AG04450 (cell line): ENCODE results near the gene TMEM181. TPM values are rescaled to one million over a fixed set of nuclear protein-coding genes. Genes with fewer than 3 reads are reported as not detected.
A peak's percentile ranks its signal among the peaks of the same experiment; 100 is the strongest.

ENCODE experiments used
- CTCF ChIA-PET: fragments of 300-600, 350-600 bp; formaldehyde crosslinking; extraction: SDS; loops from one replicate; lab custom pipeline; 2022; ENCODE audit warnings: antibody characterized with exemption, inconsistent platforms; lab: Charles Lee
- POLR2A ChIA-PET: fragments of 350-600 bp; formaldehyde crosslinking; extraction: SDS; loops from one replicate; lab custom pipeline; 2021; ENCODE audit warnings: antibody characterized with exemption, inconsistent platforms; lab: Yijun Ruan, JAX
- DNase-seq: peaks from one replicate; pipeline ENCODE4 v3.0.0-alpha.2; 2011; ENCODE audit warnings: low read depth, low spot score
- H3K27ac ChIP-seq: one replicate; pipeline ENCODE4 v1.5.1; 2012; ENCODE audit warnings: low read depth, low read length, control low read depth
- H3K27me3 ChIP-seq: one replicate; pipeline ENCODE4 v1.6.0; 2012; ENCODE audit warnings: low read length; ENCODE audit not compliant: control insufficient read depth, insufficient read depth
- H3K4me3 ChIP-seq: 2 replicates; pipeline ENCODE4 v1.5.1; 2011; ENCODE audit warnings: mild to moderate bottlenecking, low read depth, low read length, control low read depth
- H3K9me3 ChIP-seq: 2 replicates; pipeline ENCODE4 v1.5.1; 2012; ENCODE audit warnings: low read length; ENCODE audit not compliant: control insufficient read depth, insufficient read depth
- CTCF ChIP-seq: IDR thresholded peaks from 2 replicates; pipeline ENCODE4 v1.5.1; 2011; ENCODE audit warnings: low read depth, low read length, control low read depth, inconsistent platforms
- polyA plus RNA-seq: library from polyadenylated mRNA; depleted of rRNA; stranded (reverse); fragments of >200 nt; gene quantifications from 2 replicates; pipeline ENCODE4 v1.2.3, GENCODE V29; 2011

TMEM181 gene
- polyA plus RNA-seq, 1 experiment: 44.1 TPM

GRCh38 chr6:158593670-158594069, 33.8 kb downstream of the TMEM181 start:
- POLR2A ChIA-PET: no interaction called here
- H3K4me3 ChIP-seq: no peak overlapping the region
- no peaks in the 10 kb centered on the region for H3K9me3 ChIP-seq
- no peak for DNase-seq
- CTCF ChIA-PET: interaction anchor here (1.1 to 2.1 kb wide), 2 partner anchors 10 to 372 kb away, joined by 4 to 7 read pairs; no protein-coding TSS in a partner anchor
- H3K27me3 ChIP-seq: no peaks in the 10 kb centered on the region
- no peak overlapping the region for H3K27ac ChIP-seq
- TF ChIP-seq CTCF: no peak

GRCh38 chr6:158595223-158595622, 35.3 kb downstream of the TMEM181 start:
- DNase-seq: no peak
- POLR2A ChIA-PET: no interaction called here
- H3K27ac ChIP-seq: no peak overlapping the region
- no peak overlapping the region for H3K4me3 ChIP-seq
- H3K27me3 ChIP-seq: no peaks in the 10 kb centered on the region
- peak; percentile 40 for TF ChIP-seq CTCF
- CTCF ChIA-PET: interaction anchor here (0.5 to 2.9 kb wide), 6 partner anchors 8 to 381 kb away, joined by 3 to 13 read pairs (median 6); no protein-coding TSS in a partner anchor
- H3K9me3 ChIP-seq: no peaks in the 10 kb centered on the region

GRCh38 chr6:158596861-158597260, 37.0 kb downstream of the TMEM181 start:
- ChIA-PET CTCF (interaction anchor here (1.8 to 2.9 kb wide), 3 partner anchors 9 to 382 kb away, joined by 6 to 13 read pairs (median 8); no protein-coding TSS in a partner anchor), POLR2A (no interaction called here)
- Histone ChIP-seq H3K4me3 (no peak overlapping the region), H3K9me3 (no peaks in the 10 kb centered on the region), H3K27me3 (no peaks in the 10 kb centered on the region), H3K27ac (no peak overlapping the region)
- DNase-seq: no peak
- TF ChIP-seq CTCF: no peak

- H3K27ac ChIP-seq: no peak overlapping the region
- no peak overlapping the region for H3K4me3 ChIP-seq
- no peak for DNase-seq
- H3K27me3 ChIP-seq: no peaks in the 10 kb centered on the region
- POLR2A ChIA-PET: no interaction called here
- TF ChIP-seq CTCF: no peak
- H3K9me3 ChIP-seq: no peaks in the 10 kb centered on the region
- CTCF ChIA-PET: interaction anchor here (2.9 kb wide), 2 partner anchors 8 to 376 kb away, joined by 8 to 13 read pairs; no protein-coding TSS in a partner anchor
Measured at GRCh38 chr6:158597565-158597964, 37.7 kb downstream of the TMEM181 start.

GRCh38 chr6:158599635-158600034, 39.7 kb downstream of the TMEM181 start:
- H3K9me3 ChIP-seq: no peaks in the 10 kb centered on the region
- TF ChIP-seq CTCF: no peak
- DNase-seq: no peak
- no peaks in the 10 kb centered on the region for H3K27me3 ChIP-seq
- no peak overlapping the region for H3K4me3 ChIP-seq
- H3K27ac ChIP-seq: no peak overlapping the region
- ChIA-PET CTCF (interaction anchor here (1.1 to 2.9 kb wide), 2 partner anchors 92 to 379 kb away, joined by 3 to 8 read pairs; no protein-coding TSS in a partner anchor), POLR2A (no interaction called here)
